T-helper 2 cell (primary cell): ENCODE results near the gene ZNF304.

Experiments used
- DNase-seq, 5 experiments: peaks; one replicate each; pipeline versions ENCODE4 v3.0.0 to v3.0.0-alpha.2; 2012 to 2022
- total RNA-seq, 2 donors: gene quantifications; one replicate each; lab custom pipeline; 2026; lab: John Stamatoyannopoulos, UW

The ZNF304 gene
- 5.0 to 16.2 reads per million in 2 donors for total RNA-seq

- peak; percentile 48 to 95 (median 69) for DNase-seq
These were observed at the start of gene ZNF304 for GRCh38 chr19:57350877-57351805. Gene ZNF304, plus strand, starts transcription at chr19:57351271. Its CDS starts 394 bp downstream, at chr19:57351665.

DNA sequence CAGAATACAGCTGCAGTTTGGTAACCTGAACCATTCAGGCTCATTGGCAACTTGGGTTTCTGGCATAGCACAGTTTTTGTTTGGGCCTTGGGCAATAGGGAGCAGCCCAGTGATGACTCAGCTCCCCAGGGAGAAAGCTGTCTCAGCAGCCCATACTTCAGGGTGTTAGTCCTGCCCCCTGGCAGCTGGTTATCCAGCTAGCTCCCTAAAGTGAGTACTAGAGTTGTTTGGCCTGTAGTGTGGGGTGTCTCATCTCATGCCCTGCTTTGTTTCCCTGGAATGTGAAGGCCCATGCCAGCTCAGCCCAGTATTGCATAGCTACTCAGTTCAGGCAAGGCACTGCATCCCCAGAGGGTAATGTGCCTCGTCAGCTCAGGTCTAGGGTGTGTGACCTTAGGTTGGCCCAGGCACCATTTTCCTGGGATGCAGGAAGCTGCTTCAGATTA, 49.0 kb upstream of the ZNF304 start:
- no peak for DNase-seq

DNA sequence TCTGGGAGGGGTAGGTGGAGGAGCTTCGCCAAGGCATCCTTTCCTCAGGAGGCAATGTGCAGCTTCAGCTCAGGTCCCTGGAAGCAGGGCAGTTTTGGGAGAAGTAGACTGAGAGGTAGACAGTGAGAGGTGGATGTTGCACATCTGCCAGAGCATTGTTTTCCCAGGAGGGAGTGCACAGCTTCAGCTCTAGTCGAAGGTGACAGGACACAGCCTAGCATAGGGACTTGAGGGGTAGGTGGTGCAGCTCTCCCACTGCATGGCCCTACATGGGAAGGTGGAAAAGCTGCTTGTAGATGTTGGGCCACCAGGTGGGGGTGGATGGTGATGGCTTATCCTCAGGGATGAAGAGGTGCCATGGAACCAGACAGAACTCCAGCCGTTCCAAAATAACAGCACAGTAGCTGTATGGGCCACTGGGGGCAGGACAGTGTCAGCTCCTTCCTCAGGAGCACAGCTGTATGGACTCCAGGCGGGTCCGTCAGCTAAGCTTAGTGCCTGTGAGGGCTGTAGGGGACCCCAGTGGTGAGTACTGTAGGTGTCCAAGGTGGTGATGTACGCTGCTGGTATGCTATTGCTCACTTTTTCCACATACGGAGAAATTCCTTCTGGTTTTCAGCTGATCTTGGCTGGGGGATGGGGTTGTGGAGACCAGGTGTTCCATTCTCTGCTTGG, 48.2 kb upstream of the ZNF304 start:
- no peak for DNase-seq

DNA sequence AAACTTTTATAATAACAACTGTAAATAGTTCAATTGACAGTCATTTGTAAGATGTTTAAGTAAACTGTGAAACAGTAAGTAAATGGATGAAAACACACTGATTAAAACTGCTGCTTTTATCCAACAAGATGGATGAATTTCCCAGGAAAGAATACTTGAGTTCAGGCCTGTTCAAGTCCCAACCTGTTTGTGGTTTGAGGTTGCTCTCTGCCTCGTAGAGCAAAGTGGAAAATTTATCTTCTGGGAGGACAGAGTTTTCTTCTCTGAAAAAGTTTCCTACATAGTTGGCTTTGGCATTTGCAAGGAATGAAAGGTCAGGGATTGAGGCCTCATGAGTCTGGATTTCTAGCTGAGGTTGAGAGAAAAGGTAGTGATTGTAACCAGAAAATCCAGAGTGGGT, 46.0 kb upstream of the ZNF304 start:
- DNase-seq = no peak

GRCh38 chr19:57308514-57308913, 42.6 kb upstream of the ZNF304 start:
- no peak for DNase-seq

- no peak for DNase-seq
These were observed 40.3 kb upstream of the ZNF304 start for GRCh38 chr19:57310792-57311191.

DNA sequence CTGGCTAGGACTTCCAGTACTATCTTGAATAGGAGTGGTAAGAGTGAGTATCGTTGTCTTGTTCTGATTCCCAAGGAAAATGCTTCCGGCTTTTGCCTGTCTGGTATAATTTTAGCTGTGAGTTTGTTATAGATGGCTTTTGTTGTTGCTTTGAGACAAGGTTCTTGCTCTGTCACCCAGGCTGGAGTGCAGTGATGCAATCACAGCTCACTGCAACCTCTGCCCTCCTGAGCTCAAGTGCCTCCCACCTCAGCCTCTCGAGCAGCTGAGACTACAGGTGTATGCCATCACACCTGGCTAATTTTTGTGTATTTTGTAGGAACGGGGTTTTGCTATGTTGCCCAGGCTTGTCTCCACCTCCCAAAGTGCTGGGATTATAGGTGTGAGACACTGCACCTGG, 36.9 kb upstream of the ZNF304 start:
- DNase-seq = no peak

- no peak for DNase-seq
These were observed 33.6 kb upstream of the ZNF304 start for GRCh38 chr19:57317503-57317902.

- no peak for DNase-seq
These were observed 31.2 kb upstream of the ZNF304 start for GRCh38 chr19:57319869-57320179.

DNA sequence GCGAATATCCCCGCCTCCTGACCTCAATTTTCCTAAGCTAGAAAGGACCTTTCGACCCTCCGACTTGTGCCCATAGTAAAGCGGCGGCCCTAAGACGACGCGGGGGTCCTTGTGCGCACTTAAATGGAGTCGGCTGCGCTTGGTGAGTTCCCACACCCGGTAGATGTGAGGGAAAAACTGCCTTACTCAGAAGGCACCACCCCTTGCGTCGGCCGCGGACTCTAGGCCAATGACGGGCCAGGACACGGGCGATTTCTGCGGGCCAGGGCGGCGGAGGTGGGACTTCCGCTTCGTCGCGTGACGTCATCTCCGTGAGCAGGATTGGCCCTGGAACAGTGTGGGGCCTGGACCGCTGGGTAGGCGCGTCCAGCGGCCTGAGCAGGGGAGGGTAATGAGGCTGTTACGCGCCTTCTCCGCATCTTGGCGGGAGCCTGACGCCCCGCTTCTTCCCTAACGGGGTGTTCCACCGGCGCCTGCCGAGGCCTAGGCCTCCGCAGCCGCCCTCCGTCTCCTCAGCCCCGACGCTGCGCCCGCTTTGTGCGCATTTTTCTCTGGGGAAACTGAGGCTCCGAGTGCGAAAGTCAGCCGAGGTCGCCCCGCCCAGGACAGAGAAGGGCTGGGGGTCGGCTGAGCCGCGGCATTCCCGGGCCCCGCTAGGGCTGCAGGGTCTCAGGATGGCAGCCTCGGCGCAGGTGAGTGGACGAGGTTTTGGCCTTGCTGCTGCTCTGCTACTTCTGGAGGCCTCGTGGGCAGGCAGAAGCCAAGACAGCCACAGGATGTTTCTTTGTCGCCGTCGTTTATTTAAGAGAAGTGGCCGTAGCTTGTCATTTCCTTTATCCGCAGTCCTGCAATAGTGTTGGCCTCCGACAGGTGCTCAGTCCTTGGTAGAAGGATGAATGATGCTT, 30.6 kb upstream of the ZNF304 start, which contains the start of gene ZNF543:
ZNF543 (plus strand) TSS at position 293 of the 905 bp plus-strand sequence; CDS start at position 675, 382 bp downstream.
- peak; percentile 75 to 97 (median 85) for DNase-seq

DNA sequence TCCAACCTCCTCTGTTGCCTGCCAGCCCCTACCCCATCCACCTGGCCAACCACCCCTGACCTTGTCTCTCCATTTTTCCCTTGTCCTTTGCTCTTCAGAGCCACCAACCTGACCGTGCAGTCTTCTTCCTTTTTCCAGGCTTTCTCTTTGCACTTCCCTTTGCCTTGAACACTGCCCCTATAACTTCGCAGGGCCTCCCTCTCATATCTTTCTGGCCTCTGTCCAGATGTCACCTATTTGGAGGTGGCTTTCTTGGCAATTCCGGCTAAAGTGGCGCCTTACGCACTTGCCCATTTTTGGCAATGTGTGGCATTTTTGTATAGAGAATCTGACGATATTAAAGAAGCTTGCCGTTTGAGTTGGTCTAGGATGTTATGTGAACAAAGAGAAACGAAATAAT, 30.0 kb upstream of the ZNF304 start:
- DNase-seq = no peak

DNA sequence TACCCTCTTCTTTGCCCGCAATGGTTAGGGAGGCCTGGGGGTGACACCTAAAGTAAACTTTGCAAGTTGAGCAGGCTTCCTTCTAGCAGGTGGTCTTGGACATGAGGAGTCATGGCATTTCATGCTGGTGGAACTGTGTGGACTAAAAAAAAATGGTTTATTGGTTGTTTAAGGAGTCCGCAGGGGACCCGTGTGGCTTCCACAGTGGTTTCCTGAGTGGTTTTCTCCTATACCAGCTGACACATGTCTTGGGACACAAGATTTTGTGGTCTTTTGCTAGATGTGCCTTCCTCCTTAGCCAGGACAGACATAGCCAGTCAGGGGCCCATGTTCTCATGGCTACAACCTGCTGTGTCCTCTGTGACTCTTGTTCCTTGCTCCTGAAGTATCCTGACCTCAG, 29.3 kb upstream of the ZNF304 start:
- DNase-seq = no peak

GRCh38 chr19:57324992-57325391, 26.1 kb upstream of the ZNF304 start:
- no peak for DNase-seq

DNA sequence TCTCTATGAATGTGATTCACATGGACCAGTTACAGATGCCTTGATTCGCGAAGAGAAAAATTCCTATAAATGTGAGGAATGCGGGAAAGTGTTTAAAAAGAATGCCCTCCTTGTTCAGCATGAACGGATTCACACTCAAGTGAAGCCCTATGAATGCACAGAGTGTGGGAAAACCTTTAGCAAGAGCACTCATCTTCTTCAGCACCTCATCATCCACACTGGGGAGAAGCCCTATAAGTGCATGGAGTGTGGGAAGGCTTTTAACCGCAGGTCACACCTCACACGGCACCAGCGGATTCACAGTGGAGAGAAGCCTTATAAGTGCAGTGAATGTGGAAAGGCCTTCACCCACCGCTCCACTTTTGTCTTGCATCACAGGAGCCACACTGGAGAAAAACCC, 23.1 kb upstream of the ZNF304 start:
- no peak for DNase-seq

- DNase-seq = no peak
These were observed 16.9 kb upstream of the ZNF304 start for GRCh38 chr19:57334191-57334590.

GRCh38 chr19:57338877-57339276, 12.2 kb upstream of the ZNF304 start:
- DNase-seq = no peak

- no peak for DNase-seq
These were observed 8.5 kb upstream of the ZNF304 start for GRCh38 chr19:57342582-57342981.

GRCh38 chr19:57348136-57348535, 2.9 kb upstream of the ZNF304 start:
- no peak for DNase-seq

GRCh38 chr19:57351867-57352266, 796 bp downstream of the ZNF304 start:
- no peak for DNase-seq

- no peak for DNase-seq
These were observed 4.8 kb downstream of the ZNF304 start for GRCh38 chr19:57355916-57356315.

GRCh38 chr19:57357406-57357805, 6.3 kb downstream of the ZNF304 start:
- DNase-seq = no peak

DNA sequence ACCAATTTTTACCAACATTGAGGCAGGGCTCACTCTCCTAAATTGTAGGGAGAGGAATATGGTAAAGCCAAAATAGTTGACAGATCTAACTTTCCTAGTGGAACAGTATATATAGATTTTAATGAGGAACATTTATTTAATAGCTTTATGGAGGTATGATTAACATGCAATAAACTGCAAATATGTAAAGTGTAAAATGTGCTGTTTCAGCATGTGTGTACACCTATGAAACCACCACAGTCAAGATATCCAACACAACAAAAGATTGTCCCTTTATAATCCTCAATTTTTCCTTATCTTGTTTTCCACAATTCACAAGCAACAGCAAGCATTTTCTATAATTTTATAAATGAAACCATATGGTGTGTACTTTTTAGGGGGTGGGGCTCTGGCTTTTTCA, 8.2 kb downstream of the ZNF304 start:
- no peak for DNase-seq

DNA sequence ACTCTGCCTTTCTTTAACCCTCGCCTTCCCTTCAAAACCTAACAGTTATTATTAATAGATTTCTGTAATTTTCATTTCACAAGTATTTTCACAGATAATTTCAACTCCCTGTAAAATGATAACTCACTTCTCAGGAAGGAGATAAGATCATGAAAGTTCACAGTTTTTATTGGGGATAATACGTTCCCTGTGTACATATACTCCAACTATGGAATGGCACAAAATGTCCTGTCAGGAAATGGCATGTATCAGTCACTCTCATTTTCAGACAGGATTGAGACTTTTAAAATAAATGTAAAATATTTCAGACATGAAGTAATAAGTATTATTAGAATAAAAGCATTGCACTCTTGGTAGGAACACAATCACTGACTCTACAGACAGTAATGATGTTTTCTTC, 11.3 kb downstream of the ZNF304 start:
- no peak for DNase-seq
